ENCODE data around the gene TSHZ2. TPM values are rescaled to one million over a fixed set of nuclear protein-coding genes. Genes with fewer than 3 reads are reported as not detected.

TSHZ2 gene
- total RNA-seq, 1 experiment from 2014 or later: 0.20 TPM

- Mint-ChIP-seq H3K4me3 (no peak overlapping the region), H3K27me3 (ENCODE audit: low read depth) (no peaks in the 10 kb centered on the region), H3K36me3 (no peaks in the 10 kb centered on the region), H3K27ac (no peak overlapping the region), H3K4me1 (peaks cover 9% of the 10 kb centered on the region), H3K9me3 (peaks cover 10% of the 10 kb centered on the region; the same call in 1 of the 2 replicates)
- ChIA-PET POLR2A (no interaction called here), CTCF (interaction anchor here (0.6 to 2.1 kb wide), 3 partner anchors 20 to 390 kb away, joined by 3 to 5 read pairs (median 5); no protein-coding TSS in a partner anchor)
- ATAC-seq: peak; percentile 80
- TF ChIP-seq, protein P1, sequence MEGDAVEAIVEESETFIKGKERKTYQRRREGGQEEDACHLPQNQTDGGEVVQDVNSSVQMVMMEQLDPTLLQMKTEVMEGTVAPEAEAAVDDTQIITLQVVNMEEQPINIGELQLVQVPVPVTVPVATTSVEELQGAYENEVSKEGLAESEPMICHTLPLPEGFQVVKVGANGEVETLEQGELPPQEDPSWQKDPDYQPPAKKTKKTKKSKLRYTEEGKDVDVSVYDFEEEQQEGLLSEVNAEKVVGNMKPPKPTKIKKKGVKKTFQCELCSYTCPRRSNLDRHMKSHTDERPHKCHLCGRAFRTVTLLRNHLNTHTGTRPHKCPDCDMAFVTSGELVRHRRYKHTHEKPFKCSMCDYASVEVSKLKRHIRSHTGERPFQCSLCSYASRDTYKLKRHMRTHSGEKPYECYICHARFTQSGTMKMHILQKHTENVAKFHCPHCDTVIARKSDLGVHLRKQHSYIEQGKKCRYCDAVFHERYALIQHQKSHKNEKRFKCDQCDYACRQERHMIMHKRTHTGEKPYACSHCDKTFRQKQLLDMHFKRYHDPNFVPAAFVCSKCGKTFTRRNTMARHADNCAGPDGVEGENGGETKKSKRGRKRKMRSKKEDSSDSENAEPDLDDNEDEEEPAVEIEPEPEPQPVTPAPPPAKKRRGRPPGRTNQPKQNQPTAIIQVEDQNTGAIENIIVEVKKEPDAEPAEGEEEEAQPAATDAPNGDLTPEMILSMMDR (IDR thresholded peaks at IDR 0.05): peak; percentile 59
- no peak for TF ChIP-seq GABPB1 (CRISPR knock-in tag; IDR thresholded peaks at IDR 0.05)
- DNase-seq (ENCODE audit: low spot score): peak; percentile 83
Observed at GRCh38 chr20:53157443-53158408, 185.6 kb downstream of the TSHZ2 start.

DNA sequence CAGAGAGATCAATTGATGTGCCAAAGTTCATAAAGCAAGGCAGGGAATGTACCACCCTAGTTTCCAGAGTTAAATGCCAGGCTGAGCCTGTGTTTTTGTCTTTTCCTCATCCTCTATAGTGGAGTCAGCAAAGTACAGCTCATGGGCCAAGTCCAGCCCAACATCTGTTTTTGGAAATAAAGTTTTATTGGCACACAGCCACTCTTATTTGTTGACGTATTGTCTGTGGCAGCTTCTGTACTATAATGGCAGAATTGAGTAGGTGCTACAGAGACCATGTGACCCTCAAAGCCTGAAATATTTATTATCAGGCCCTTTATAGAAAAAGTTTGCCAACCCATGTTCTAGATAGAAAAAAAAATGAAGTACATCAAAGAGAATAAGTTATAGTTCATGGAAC, 187.0 kb downstream of the TSHZ2 start:
- Mint-ChIP-seq H3K4me1 (peaks cover 13% of the 10 kb centered on the region), H3K27ac (no peak overlapping the region), H3K4me3 (no peak overlapping the region), H3K36me3 (no peaks in the 10 kb centered on the region), H3K27me3 (ENCODE audit: low read depth) (no peaks in the 10 kb centered on the region), H3K9me3 (peaks cover 10% of the 10 kb centered on the region; the same call in 1 of the 2 replicates)
- CTCF ChIA-PET: no interaction called here
- ATAC-seq (no peak), DNase-seq (ENCODE audit: low spot score) (no peak)
- POLR2A ChIA-PET: no interaction called here
- TF ChIP-seq ZNF219 (CRISPR knock-in tag; IDR thresholded peaks at IDR 0.05; ENCODE audit: borderline replicate concordance) (no peak), JAZF1 (CRISPR knock-in tag; IDR thresholded peaks at IDR 0.05) (no peak), IRF1 (CRISPR knock-in tag; IDR thresholded peaks at IDR 0.05) (no peak), ATF6 (CRISPR knock-in tag; IDR thresholded peaks at IDR 0.05) (no peak), ZNF281 (CRISPR knock-in tag; IDR thresholded peaks at IDR 0.05) (no peak), ZBTB21 (CRISPR knock-in tag; IDR thresholded peaks at IDR 0.05; ENCODE audit: borderline replicate concordance) (no peak), AR (CRISPR knock-in tag; IDR thresholded peaks at IDR 0.05) (no peak), SMAD4 (CRISPR knock-in tag; IDR thresholded peaks at IDR 0.05) (no peak), ZNF121 (CRISPR knock-in tag; IDR thresholded peaks at IDR 0.05) (no peak), CBFB (CRISPR knock-in tag; IDR thresholded peaks at IDR 0.05; ENCODE audit: low read depth) (no peak), ESRRA (CRISPR knock-in tag; IDR thresholded peaks at IDR 0.05; ENCODE audit: borderline replicate concordance) (no peak), FOXK1 (CRISPR knock-in tag; IDR thresholded peaks at IDR 0.05) (no peak), ZNF317 (CRISPR knock-in tag; IDR thresholded peaks at IDR 0.05; ENCODE audit: borderline replicate concordance, low read depth) (no peak), ATF1 (CRISPR knock-in tag; IDR thresholded peaks at IDR 0.05) (no peak)
- TF ChIP-seq, protein P2, sequence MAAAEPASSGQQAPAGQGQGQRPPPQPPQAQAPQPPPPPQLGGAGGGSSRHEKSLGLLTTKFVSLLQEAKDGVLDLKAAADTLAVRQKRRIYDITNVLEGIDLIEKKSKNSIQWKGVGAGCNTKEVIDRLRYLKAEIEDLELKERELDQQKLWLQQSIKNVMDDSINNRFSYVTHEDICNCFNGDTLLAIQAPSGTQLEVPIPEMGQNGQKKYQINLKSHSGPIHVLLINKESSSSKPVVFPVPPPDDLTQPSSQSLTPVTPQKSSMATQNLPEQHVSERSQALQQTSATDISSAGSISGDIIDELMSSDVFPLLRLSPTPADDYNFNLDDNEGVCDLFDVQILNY (CRISPR knock-in tag; IDR thresholded peaks at IDR 0.05): no peak
- TF ChIP-seq, protein P3, sequence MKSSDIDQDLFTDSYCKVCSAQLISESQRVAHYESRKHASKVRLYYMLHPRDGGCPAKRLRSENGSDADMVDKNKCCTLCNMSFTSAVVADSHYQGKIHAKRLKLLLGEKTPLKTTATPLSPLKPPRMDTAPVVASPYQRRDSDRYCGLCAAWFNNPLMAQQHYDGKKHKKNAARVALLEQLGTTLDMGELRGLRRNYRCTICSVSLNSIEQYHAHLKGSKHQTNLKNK (CRISPR knock-in tag; IDR thresholded peaks at IDR 0.05): no peak

Data from WTC11 (cell line).